Immature natural killer cell (primary cell): ENCODE measurements around the gene JARID2. TPM values are rescaled to one million over a fixed set of nuclear protein-coding genes. Genes with fewer than 3 reads are reported as not detected.

Source experiments
- DNase-seq, 3 donors: peaks; one replicate each; pipeline ENCODE4 v3.0.0; 2022; ENCODE audit warnings: mixed read lengths in 1 of 3
- H3K27ac Mint-ChIP-seq, 6 donors: one replicate each; pipeline ENCODE4 v1.8.0; 2020; ENCODE audit warnings: mixed read lengths in 6 of 6, mild to moderate bottlenecking in 5 of 6, inconsistent platforms in 4 of 6, moderate library complexity in 3 of 6
- H3K27me3 Mint-ChIP-seq, 3 donors: one replicate each; pipeline ENCODE4 v1.8.0; 2020 to 2021; ENCODE audit warnings: low read depth in 3 of 3, mild to moderate bottlenecking in 3 of 3, mixed read lengths in 3 of 3, moderate library complexity in 3 of 3, inconsistent platforms in 1 of 3
- H3K36me3 Mint-ChIP-seq, 3 donors: one replicate each; pipeline ENCODE4 v1.8.0; 2020; ENCODE audit warnings: mixed read lengths in 3 of 3, inconsistent platforms in 2 of 3, mild to moderate bottlenecking in 2 of 3
- H3K4me1 Mint-ChIP-seq, 2 donors: one replicate each; pipeline ENCODE4 v1.8.0; 2020; ENCODE audit warnings: inconsistent platforms in 2 of 2, mild to moderate bottlenecking in 2 of 2, mixed read lengths in 2 of 2, moderate library complexity in 1 of 2
- H3K4me3 Mint-ChIP-seq, 5 donors: one replicate each; pipeline ENCODE4 v1.8.0; 2020; ENCODE audit warnings: mild to moderate bottlenecking in 5 of 5, mixed read lengths in 5 of 5, inconsistent platforms in 3 of 5, moderate library complexity in 3 of 5
- H3K9me3 Mint-ChIP-seq, 6 donors: one replicate each; pipeline ENCODE4 v1.8.0; 2020; ENCODE audit warnings: mild to moderate bottlenecking in 6 of 6, mixed read lengths in 6 of 6, inconsistent platforms in 4 of 6, moderate library complexity in 3 of 6
- polyA plus RNA-seq, 3 donors: library from polyadenylated mRNA; unstranded; fragments of 300-500 nt; fragmentation: Illumina TruSeq; gene quantifications; one replicate each; pipeline ENCODE4 v1.2.3, GENCODE V29; 2021

Gene JARID2
- polyA plus RNA-seq, 3 donors from 2014 or later, result 4.3 to 26.1 (median 7.8) TPM

DNA sequence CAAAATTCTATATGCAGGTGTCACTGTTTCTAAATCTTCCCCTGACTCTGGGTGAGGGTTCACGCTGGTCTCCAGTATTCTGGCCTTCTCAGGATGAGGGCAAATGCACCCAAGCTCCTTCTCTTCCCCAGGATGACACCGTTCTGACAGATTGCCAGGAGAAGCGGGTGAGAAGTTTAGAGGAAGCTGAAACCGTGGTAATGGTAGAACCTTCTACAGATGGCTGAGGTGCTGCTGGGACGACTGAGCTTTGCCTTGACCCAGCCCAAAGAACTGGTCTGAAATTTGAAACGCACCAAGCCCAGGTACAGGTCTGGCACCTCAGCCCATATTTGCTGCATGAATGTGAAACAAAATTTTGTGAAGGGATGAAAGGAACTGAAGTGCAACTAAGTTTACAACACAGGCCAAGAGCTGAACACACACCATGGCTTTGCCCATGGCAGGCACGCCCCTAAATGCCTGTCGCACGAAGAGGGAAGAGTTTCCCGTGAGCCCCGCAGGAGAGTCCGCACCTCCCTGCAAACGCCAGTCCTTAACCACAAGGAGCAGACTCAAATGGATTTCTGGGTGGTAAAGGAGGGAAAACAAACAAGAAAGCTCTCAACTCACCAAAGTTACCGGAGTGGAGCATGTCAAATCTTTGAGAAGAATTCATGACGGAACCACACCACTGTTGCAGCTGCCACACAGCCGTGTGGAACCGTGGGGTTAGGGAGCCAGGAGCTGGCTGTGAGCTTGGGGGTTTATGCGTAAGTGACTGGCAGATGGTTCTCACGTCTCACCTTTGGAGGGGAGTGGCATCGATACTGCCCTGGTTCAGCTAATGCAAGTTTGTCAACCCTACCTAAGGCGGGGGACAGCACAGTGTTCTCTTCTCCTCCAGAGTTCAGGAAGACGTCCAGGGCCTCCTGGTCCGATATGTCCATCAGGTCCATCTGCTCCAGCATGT lies 278.1 kb downstream of the JARID2 start:
- DNase-seq, result no peak
- H3K27me3 Mint-ChIP-seq, result peaks cover 2 to 15% (median 4%) of the 10 kb centered on the region in 3 donors
- peaks cover 31 to 61% (median 37%) of the 10 kb centered on the region in 3 donors for H3K36me3 Mint-ChIP-seq
- peaks cover 63 to 82% of the 10 kb centered on the region in 2 donors for H3K4me1 Mint-ChIP-seq
- no peaks in the 10 kb centered on the region for H3K9me3 Mint-ChIP-seq
- H3K27ac Mint-ChIP-seq, result peak overlapping the region in 3 of 6 donors; percentile 38 to 64 (median 49)
- no peak overlapping the region for H3K4me3 Mint-ChIP-seq

GRCh38 chr6:15524861-15525401 lies 279.1 kb downstream of the JARID2 start:
- Mint-ChIP-seq H3K36me3 (peaks cover 31 to 53% (median 36%) of the 10 kb centered on the region in 3 donors), H3K4me1 (peaks cover 53 to 72% of the 10 kb centered on the region in 2 donors), H3K9me3 (no peaks in the 10 kb centered on the region), H3K4me3 (no peak overlapping the region), H3K27me3 (peaks cover 2 to 13% (median 4%) of the 10 kb centered on the region in 3 donors), H3K27ac (peak overlapping the region in 3 of 6 donors; percentile 25 to 53 (median 42))
- no peak for DNase-seq

GRCh38 chr6:15526212-15526701 lies 280.4 kb downstream of the JARID2 start:
- Mint-ChIP-seq H3K4me3 (no peak overlapping the region), H3K27ac (peak overlapping the region in 3 of 6 donors; percentile 42 to 83 (median 46)), H3K9me3 (no peaks in the 10 kb centered on the region), H3K27me3 (peaks cover 2 to 13% (median 4%) of the 10 kb centered on the region in 3 donors), H3K4me1 (peaks cover 42 to 59% of the 10 kb centered on the region in 2 donors), H3K36me3 (peaks cover 25 to 49% (median 44%) of the 10 kb centered on the region in 3 donors)
- no peak for DNase-seq

DNA sequence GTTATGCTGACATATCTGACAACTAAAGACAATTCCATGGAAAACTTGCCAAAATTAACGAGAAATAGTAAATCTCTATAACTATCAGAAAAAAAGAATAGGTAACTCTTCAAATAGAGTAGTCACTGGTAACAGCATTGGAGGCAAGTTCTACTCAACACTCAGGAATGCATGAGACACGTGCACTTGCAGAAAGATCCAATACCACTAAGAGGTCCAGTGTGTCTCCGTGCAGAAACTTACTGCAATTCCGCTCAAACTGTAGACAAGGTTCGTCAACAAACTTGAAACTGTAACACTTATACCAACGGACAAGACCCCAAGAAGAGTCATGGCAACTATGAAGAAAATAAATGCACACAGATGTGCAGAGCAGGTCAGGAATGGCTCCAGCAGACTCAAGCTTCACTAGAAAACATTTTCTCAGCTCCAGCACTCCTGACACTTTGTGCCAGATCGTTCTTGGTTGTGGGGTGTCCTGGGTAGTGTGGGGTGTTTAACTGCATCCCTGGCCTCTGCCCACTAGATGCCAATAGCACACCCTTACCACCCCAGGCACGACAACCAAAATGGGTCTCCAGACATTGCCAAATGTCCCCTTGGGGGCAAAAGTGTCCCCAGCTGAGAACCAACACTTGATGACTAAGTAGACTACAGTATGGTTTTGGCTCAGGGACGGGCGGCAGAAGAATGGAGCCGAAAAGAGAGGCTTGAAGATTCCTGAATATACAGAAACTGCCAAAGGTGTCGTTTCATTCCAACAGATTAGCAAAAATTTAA lies 282.2 kb downstream of the JARID2 start:
- H3K27ac Mint-ChIP-seq, result peak overlapping the region in 1 of 6 donors; percentile 56
- H3K4me1 Mint-ChIP-seq, result peaks cover 28 to 41% of the 10 kb centered on the region in 2 donors
- no peak for DNase-seq
- H3K36me3 Mint-ChIP-seq, result peaks cover 20 to 43% (median 41%) of the 10 kb centered on the region in 3 donors
- no peaks in the 10 kb centered on the region for H3K9me3 Mint-ChIP-seq
- no peak overlapping the region for H3K4me3 Mint-ChIP-seq
- H3K27me3 Mint-ChIP-seq, result peaks cover 2 to 13% (median 4%) of the 10 kb centered on the region in 3 donors

GRCh38 chr6:15528870-15529269 lies 283.0 kb downstream of the JARID2 start:
- no peaks in the 10 kb centered on the region for H3K9me3 Mint-ChIP-seq

GRCh38 chr6:15530411-15530810 lies 284.5 kb downstream of the JARID2 start:
- peaks cover 25 to 30% of the 10 kb centered on the region in 2 donors for H3K4me1 Mint-ChIP-seq
- H3K4me3 Mint-ChIP-seq, result no peak overlapping the region
- H3K9me3 Mint-ChIP-seq, result no peaks in the 10 kb centered on the region
- DNase-seq, result no peak
- no peak overlapping the region for H3K27ac Mint-ChIP-seq
- H3K27me3 Mint-ChIP-seq, result peaks cover 0 to 9% (median 0%) of the 10 kb centered on the region in 3 donors
- peaks cover 18 to 33% (median 30%) of the 10 kb centered on the region in 3 donors for H3K36me3 Mint-ChIP-seq

More at GRCh38 chr6:15528870-15529269, 283.0 kb downstream of the JARID2 start:
- H3K36me3 Mint-ChIP-seq, result peaks cover 20 to 38% (median 37%) of the 10 kb centered on the region in 3 donors
- H3K4me3 Mint-ChIP-seq, result no peak overlapping the region
- peaks cover 26 to 33% of the 10 kb centered on the region in 2 donors for H3K4me1 Mint-ChIP-seq
- H3K27me3 Mint-ChIP-seq, result peaks cover 0 to 14% (median 2%) of the 10 kb centered on the region in 3 donors
- DNase-seq, result no peak
- H3K27ac Mint-ChIP-seq, result no peak overlapping the region

DNA sequence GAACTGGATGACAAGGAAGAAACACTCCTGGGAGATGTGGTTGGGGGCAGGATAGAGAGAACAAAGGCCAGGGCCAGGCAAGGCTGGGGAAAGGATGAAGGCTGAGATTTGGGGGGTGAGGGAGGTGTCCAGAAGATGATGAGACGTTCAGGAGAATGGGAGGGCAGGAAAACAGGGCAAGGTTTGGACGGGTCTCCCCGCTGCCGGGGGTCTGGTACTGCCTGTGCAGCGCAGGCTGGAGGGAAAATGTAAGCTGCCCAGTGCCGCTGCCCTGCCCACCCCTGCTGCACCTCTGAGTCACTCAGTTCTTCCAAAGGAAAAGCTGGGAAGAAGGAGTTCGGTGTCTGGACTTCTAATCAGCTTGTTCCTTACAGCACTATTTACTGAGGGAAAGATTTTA lies 286.1 kb downstream of the JARID2 start:
- Mint-ChIP-seq H3K4me1 (peaks cover 9 to 18% of the 10 kb centered on the region in 2 donors), H3K36me3 (peaks cover 10 to 25% (median 21%) of the 10 kb centered on the region in 3 donors), H3K27ac (peak overlapping the region in 1 of 6 donors; percentile 38), H3K4me3 (no peak overlapping the region), H3K27me3 (peaks cover 0 to 9% (median 0%) of the 10 kb centered on the region in 3 donors), H3K9me3 (no peaks in the 10 kb centered on the region)
- DNase-seq, result no peak

- Mint-ChIP-seq H3K4me3 (no peak overlapping the region), H3K27me3 (peaks cover 0 to 9% (median 0%) of the 10 kb centered on the region in 3 donors), H3K9me3 (no peaks in the 10 kb centered on the region)
Measured at GRCh38 chr6:15533379-15534026, 287.6 kb downstream of the JARID2 start.

DNA sequence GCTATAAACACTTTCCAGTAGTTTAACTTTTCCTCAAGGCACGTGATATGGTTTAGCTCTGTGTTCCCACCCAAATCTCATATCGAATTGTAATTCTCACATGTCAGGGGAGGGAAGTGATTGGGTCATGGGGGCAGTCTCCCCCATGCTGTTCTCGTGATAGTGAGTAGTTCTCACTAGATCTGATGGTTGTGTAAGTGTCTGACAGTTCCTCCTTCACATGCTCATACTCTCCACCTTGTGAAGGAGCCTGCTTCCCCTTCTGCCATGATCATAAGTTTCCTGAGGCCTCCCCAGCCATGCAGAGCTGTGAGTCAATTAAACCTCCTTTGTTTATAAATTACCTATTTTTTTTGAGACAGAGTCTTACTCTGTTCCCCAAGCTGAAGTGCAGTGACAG lies 289.1 kb downstream of the JARID2 start:
- Mint-ChIP-seq H3K27me3 (peaks cover 0 to 7% (median 0%) of the 10 kb centered on the region in 3 donors), H3K4me3 (no peak overlapping the region), H3K9me3 (no peaks in the 10 kb centered on the region), H3K36me3 (peaks cover 7 to 21% (median 15%) of the 10 kb centered on the region in 3 donors), H3K4me1 (peaks cover 26 to 32% of the 10 kb centered on the region in 2 donors), H3K27ac (peak overlapping the region in 3 of 6 donors; percentile 52 to 78 (median 54))
- DNase-seq, result no peak

More at GRCh38 chr6:15533379-15534026, 287.6 kb downstream of the JARID2 start:
- no peak for DNase-seq
- Mint-ChIP-seq H3K4me1 (peaks cover 12 to 22% of the 10 kb centered on the region in 2 donors), H3K27ac (no peak overlapping the region), H3K36me3 (peaks cover 7 to 21% (median 17%) of the 10 kb centered on the region in 3 donors)

DNA sequence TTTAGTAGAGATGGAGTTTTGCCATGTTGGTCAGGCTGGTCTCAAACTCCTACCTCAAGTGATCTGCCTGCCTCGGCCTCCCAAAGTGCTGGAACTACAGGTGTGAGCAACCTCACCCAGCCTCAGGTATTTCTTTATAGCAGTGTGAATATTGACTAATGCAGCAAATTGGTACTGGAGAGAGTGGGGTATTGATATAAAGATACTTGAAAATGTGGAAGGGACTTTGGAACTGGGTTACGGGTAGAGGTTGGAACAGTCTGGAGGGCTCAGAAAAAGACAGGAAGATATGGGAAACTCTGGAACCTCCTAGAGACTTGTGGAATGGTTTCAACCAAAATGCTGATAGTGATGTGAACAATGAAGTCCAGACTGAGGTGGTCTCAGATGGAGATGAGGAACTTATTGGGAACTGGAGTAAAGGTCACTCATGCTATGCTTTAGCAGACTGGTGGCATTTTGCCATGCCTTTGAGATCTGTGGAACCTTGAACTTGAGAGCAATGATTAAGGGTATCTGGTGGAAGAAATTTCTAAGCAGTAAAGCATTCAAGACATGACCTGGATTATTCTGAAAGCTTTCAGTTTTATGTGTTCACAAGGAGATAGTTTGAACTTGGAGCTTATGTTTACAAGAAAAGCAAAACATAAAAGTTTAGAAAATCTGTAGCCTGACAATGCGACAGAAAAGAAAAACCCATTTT lies 289.8 kb downstream of the JARID2 start:
- peaks cover 32 to 34% of the 10 kb centered on the region in 2 donors for H3K4me1 Mint-ChIP-seq
- peaks cover 7 to 19% (median 12%) of the 10 kb centered on the region in 3 donors for H3K36me3 Mint-ChIP-seq
- no peaks in the 10 kb centered on the region for H3K9me3 Mint-ChIP-seq
- peak overlapping the region in 2 of 6 donors; percentile 3 to 14 for H3K27ac Mint-ChIP-seq
- H3K27me3 Mint-ChIP-seq, result peaks cover 0 to 7% (median 0%) of the 10 kb centered on the region in 3 donors
- no peak for DNase-seq
- no peak overlapping the region for H3K4me3 Mint-ChIP-seq

DNA sequence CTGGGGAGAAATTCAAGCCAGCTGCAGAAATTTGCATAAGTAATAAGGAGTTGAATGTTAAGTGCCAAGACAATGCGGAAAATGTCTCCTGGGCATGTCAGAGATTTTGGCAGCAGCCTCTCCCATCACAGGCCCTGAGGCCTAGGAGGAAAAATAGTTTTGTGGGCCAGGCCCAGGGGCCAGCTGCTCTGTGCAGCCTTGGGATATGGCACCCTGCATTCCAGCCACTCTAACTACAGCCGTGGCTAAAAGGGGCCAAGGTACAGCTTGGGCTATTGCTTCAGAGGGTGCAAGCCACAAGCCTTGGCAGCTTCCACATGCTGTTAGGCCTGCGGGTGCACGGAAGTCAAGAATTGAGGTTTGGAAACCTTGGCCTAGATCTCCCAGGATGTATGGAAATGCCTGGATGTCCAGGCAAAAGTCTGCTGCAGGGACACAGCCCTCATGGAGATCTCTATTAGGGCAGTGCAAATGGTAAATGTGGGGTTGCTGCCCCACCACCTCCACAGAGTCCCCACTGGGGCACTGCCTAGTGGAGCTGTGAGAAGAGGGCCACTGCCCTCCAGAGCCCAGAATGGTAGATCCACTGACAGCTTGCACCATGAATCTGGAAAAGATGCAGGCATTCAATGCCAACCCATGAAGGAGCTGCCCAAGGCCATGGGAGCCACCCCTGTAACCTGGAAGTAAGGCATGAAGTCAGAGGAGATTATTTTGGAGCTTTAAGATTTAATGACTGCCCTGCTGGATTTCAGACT lies 290.5 kb downstream of the JARID2 start:
- Mint-ChIP-seq H3K4me1 (peaks cover 37% of the 10 kb centered on the region in 2 donors), H3K27ac (peak overlapping the region in 1 of 6 donors; percentile 32), H3K36me3 (peaks cover 4 to 13% (median 6%) of the 10 kb centered on the region in 3 donors), H3K4me3 (no peak overlapping the region), H3K9me3 (no peaks in the 10 kb centered on the region), H3K27me3 (peaks cover 0 to 7% (median 0%) of the 10 kb centered on the region in 3 donors)
- no peak for DNase-seq
